GM12801 (cell line): ENCODE results near the gene SLITRK1.

Source experiments
- TF ChIP-seq, protein P1 (sequence below): IDR thresholded peaks from one replicate; pipeline ENCODE4 v1.5.1; 2011; ENCODE audit warnings: control low read depth; ENCODE audit not compliant: insufficient read length; ENCODE audit errors: extremely low read depth

The SLITRK1 gene

DNA sequence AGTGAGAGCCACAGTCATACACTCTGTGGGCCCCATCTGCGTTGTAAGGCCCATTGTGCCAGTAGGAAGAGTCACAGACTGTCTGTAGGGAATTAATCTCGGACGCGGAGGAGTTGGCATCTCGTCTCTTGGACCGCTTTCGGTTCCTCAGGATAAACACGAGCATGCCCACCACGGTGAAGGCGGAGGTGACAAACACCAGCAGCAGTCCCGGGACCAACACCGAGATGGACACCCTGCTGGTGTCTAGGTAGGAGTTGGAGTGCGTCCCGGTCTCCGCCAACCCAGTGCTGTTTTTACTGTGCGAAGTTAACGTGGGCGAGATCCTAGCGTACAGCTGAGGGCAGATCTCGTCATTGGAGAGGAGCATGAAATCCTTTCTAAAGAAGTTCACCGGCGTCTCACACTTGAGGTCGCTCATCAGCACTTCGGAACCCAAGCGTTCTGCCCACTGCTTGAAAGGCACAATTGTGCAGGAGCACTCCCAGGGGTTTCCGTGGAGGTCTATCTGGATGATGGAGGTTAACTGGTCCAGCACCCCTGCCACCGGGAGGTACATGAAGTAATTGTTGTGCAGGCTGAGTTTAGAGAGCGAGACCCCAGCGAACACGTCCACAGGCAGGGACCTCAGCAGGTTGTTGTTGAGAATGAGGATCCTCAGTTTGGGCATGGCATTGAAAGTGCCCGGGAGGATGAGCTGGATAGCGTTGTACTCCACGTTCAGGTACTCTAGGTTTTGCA is 2.7 kb downstream of the SLITRK1 start:
- TF ChIP-seq, protein P1, sequence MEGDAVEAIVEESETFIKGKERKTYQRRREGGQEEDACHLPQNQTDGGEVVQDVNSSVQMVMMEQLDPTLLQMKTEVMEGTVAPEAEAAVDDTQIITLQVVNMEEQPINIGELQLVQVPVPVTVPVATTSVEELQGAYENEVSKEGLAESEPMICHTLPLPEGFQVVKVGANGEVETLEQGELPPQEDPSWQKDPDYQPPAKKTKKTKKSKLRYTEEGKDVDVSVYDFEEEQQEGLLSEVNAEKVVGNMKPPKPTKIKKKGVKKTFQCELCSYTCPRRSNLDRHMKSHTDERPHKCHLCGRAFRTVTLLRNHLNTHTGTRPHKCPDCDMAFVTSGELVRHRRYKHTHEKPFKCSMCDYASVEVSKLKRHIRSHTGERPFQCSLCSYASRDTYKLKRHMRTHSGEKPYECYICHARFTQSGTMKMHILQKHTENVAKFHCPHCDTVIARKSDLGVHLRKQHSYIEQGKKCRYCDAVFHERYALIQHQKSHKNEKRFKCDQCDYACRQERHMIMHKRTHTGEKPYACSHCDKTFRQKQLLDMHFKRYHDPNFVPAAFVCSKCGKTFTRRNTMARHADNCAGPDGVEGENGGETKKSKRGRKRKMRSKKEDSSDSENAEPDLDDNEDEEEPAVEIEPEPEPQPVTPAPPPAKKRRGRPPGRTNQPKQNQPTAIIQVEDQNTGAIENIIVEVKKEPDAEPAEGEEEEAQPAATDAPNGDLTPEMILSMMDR = no peak

DNA sequence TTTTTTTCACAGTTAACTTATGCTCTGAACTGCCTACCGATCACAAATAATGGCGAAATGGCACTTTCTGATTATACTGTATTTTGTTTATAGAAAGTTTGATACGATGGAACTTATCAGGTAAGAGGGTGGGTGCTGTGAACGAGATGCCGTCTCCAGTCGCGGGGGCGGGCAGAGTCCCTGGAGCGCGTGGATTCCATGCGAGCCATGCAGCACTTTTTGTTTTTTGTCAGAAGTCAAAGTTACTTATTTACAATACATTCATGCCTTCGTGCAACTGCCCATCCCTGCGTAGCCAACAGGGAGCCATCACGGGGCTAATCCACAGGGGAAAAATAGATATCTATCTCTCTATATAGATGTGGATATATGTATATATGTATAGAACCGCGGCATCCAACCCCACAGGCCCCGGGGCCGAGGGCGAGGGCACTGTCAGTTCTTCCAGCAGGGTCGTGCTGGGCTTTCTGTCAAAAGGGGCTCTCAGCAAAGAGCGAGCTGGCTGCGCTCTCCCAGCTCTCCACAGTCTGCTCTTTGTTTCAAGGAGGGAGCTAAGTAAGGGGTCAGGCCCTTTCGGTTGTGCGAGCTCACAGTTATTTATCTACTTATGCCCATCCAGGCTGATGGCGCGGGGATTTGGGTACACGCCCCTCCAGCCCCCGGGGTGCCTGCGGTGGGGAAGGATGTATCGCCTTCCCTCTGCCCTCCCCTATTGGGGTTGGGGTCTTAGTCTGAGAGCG is 3.4 kb downstream of the SLITRK1 start:
- TF ChIP-seq, protein P1 = no peak

DNA sequence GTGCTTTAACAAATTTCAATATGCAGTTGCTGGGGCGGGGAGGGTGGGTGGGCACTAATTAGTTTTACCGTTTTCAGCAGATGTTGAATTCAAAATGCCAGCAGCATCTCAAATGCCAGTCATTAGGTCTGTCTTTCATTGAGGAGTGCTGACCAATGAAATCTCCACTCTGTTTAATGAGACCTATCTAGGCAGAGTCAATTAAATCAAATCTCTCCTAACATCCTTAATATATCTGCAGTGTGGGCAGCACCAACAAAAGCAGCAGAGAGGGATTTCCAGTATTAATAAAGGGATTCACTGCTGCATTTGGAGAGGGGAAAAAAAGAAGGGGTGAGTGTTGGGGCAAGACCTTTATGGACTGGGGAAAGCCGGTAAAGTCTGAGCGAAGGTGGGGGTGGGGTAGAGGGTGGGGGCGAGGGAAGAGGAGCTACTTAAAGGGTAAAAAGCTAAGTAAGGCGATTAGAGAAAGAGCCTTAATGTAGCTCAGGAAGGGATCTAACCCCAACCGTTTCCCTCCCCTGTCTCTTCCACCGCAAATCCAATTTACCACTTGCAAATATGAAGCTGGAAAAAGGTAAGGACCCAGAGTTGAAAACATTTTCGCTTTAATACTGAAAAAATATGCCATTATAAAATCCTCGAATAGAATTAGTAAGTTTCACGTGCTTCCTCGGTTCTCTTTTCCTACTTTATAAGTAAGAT is 4.5 kb downstream of the SLITRK1 start:
- TF ChIP-seq, protein P1 = no peak

DNA sequence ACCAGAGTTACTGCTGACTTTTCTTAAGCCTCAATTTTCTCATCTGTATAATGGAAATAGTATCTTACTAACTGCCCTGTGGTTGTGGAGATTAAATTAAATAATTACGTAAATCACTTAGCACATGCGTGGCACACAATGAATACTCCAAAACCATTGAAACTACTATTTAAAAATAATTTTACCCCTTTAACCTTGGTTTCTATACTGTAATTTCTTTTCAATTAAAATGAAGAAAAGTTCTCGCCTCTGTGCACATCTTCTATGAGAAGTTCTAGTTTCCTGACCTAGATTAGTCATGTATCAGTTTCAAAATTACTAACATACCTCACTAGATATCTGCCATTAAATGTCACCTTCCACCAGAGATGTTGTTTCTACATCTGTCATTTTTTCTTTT is 5.7 kb downstream of the SLITRK1 start:
- TF ChIP-seq, protein P1 = no peak

DNA sequence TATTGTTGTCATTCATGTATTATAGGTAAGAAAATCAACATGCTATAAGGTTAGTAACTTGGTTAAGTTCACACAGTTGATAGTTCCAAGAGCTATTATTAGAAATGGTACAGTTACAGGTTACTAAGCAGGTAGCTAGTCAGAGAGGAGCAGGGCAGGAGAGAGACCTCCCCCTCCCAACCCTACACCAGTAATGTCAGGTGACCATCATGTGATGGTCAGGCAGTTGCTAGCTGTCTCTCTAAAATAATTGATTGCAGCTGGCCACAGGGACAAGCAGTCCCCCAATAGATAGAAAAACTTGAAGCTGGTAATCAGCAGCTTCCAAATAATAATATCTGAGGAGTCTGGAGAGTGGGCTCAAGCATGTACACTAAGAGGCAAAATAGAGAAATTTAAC is 14.6 kb downstream of the SLITRK1 start:
- TF ChIP-seq, protein P1 = no peak

DNA sequence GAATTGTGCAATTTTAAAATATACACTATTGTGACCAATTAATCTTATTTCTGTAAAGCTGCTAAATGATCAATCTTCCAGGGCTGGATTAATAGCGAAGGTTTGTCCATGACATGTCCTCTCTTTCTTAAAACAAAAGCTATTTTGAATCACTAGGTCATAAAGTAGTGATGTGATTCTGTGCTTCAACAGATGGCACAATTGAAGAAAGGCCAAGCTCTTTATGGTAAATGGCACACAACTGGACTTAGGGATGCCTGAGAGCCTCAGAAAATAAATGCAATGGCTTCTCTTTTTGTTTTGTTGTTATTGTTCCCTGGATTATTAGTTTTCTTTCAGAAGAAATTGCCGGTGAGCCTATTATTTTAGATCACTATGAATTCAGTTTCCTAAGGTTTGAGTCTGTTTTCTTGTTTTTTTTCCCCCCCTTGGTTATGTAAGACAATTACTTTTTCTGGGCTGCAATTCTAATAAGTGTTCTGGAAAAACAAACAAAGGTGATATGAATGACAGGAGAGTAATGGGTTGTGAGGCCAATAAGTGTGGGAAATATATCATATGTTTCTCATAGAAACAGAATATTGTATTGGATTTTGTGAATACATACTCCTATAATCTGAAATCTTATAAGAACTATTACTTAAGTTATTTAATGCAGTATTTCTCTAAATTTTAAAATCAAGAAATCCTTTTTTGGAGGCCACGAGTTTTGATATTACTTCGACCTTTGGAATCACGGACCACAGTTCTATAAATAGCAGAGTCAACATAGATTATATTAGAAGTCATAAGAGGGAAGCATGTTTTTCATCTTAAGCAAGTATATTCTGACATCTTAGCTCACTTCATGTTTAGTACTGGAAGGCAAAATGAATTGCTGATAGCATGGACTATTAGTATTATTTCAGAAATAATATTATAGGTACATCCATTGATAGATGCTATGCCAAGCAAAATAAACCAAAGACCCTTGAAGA is 16.8 kb downstream of the SLITRK1 start:
- TF ChIP-seq, protein P1 = no peak
